Measurements from ENCODE around the gene KCNK3. TPM values are rescaled to one million over a fixed set of nuclear protein-coding genes. Genes with fewer than 3 reads are reported as not detected.

Gene KCNK3
- total and polyA plus RNA-seq, 2 donors (not counting 3 experiments of a cell fraction or from before 2014, with no cell fraction given): not detected

GRCh38 chr2:26738481-26738880, 46.0 kb downstream of the KCNK3 start:
- Histone ChIP-seq H3K9me3 (replicated peaks; ENCODE audit: control insufficient read depth, insufficient read depth, low read length) (no peaks in the 10 kb centered on the region), H3K27me3 (ENCODE audit: control insufficient read depth in 2 of 2, insufficient read depth in 2 of 2, low read length in 2 of 2) (no peaks in the 10 kb centered on the region), H3K4me1 (ENCODE audit: control insufficient read depth, extremely low read depth, insufficient read depth, low read length) (peaks cover 3% of the 10 kb centered on the region), H3K4me3 (replicated peaks in 1 of 3; ENCODE audit: insufficient read depth in 1 of 3, low read depth in 1 of 3, low read length in 3 of 3) (no peak overlapping the region), H3K27ac (ENCODE audit: insufficient read depth, low read depth, low read length) (no peak overlapping the region), H4K20me1 (replicated peaks; ENCODE audit: control insufficient read depth, extremely low read depth, insufficient read depth, low read length) (no peaks in the 10 kb centered on the region), H2AFZ (ENCODE audit: low read depth, low read length) (no peak overlapping the region), H3K79me2 (ENCODE audit: control insufficient read depth, insufficient read depth, low read length) (no peaks in the 10 kb centered on the region), H3K9ac (replicated peaks; ENCODE audit: extremely low read depth, insufficient read depth, low read length) (no peak overlapping the region), H3K36me3 (ENCODE audit: control insufficient read depth in 2 of 2, extremely low read depth in 1 of 2, insufficient read depth in 2 of 2, low read length in 2 of 2) (no peaks in the 10 kb centered on the region), H3K4me2 (ENCODE audit: insufficient read depth, low read length) (no peak overlapping the region), H3K9me1 (replicated peaks; ENCODE audit: control insufficient read depth, extremely low read depth, insufficient read depth, low read length) (no peaks in the 10 kb centered on the region)
- BruUV-seq (replicated peaks): no TSS peak
- intact Hi-C loops (cut with micrococcal nuclease) (no loop called here), dilution Hi-C loops (cut with MboI; ENCODE audit: extremely low pct_ligation_motif_present, low sequenced_read_pairs) (no loop called here)
- no peak for DNase-seq (ENCODE audit: low read depth, low spot score)
- ChIA-PET POLR2A (no interaction called here), CTCF (interaction anchor here (14.5 kb wide), 1 partner anchor 133 kb away, joined by 353 read pairs; no protein-coding TSS in a partner anchor)
- FAIRE-seq: no peak
- no peak for TF ChIP-seq GATA2 (IDR thresholded peaks at IDR 0.05; ENCODE audit: insufficient read depth, insufficient read length, low read depth, low read length)
- TF ChIP-seq CTCF (IDR thresholded peaks at IDR 0.05; ENCODE audit: extremely low read depth in 1 of 2, insufficient read depth in 1 of 2, low read depth in 1 of 2, low read length in 2 of 2): no peak
- no peak for TF ChIP-seq JUN (IDR thresholded peaks at IDR 0.05; ENCODE audit: borderline replicate concordance, insufficient read depth, insufficient read length, low read depth)
- no peak for TF ChIP-seq FOS (IDR thresholded peaks at IDR 0.05; ENCODE audit: borderline replicate concordance, insufficient read depth, low read length)
- TF ChIP-seq MAX (IDR thresholded peaks at IDR 0.05; ENCODE audit: insufficient read depth, insufficient read length): no peak
- TF ChIP-seq MYC (IDR thresholded peaks at IDR 0.05; ENCODE audit: low read depth, low read length): no peak
- no peak for TF ChIP-seq POLR2AphosphoS5 (IDR thresholded peaks at IDR 0.05; ENCODE audit: insufficient read depth, low read depth, low read length)
- no peak for TF ChIP-seq POLR2A (IDR thresholded peaks at IDR 0.05; ENCODE audit: low read depth, low read length)
- TF ChIP-seq EZH2 (IDR thresholded peaks at IDR 0.05; ENCODE audit: borderline replicate concordance, low read depth, low read length, severe bottlenecking): no peak

Data from endothelial cell of umbilical vein (primary cell).